KOPT-K1 (cell line): ENCODE results near the gene STAG1.
"Not testable (repeated sequence)": the region's sequence is repeated elsewhere in the genome, so short reads cannot be mapped to it uniquely, and the experiment has no call there.

Source experiments
- H3K27ac ChIP-seq: fragments of 200-600 bp; sonication (generic); 2 replicates; pipeline ENCODE4 v1.5.1; 2016; ENCODE audit warnings: antibody characterized with exemption, mild to moderate bottlenecking, low read depth, low read length; ENCODE audit not compliant: poor library complexity, severe bottlenecking
- H3K36me3 ChIP-seq: fragments of 200-600 bp; sonication (generic); 2 replicates; pipeline ENCODE4 v1.5.1; 2017; ENCODE audit warnings: antibody characterized with exemption, mild to moderate bottlenecking, low read length, moderate library complexity; ENCODE audit not compliant: insufficient read depth
- H3K9me3 ChIP-seq: fragments of 200-600 bp; sonication (generic); 2 replicates; pipeline ENCODE4 v1.5.1; 2017; ENCODE audit warnings: antibody characterized with exemption, low read length, mild to moderate bottlenecking; ENCODE audit not compliant: insufficient read depth, poor library complexity, severe bottlenecking

STAG1 gene

GRCh38 chr3:136731274-136731884 lies 20.8 kb downstream of the STAG1 start:
- H3K36me3 ChIP-seq, result 0 out of 2 replicates have a peak, but pooled peaks cover 5% of the 10 kb centered on the region
- H3K9me3 ChIP-seq, result no peaks in the 10 kb centered on the region
- no peak overlapping the region for H3K27ac ChIP-seq

- H3K36me3 ChIP-seq, result 0 out of 2 replicates have a peak, but pooled peaks cover under 1% of the 10 kb centered on the region
- H3K9me3 ChIP-seq, result no peaks in the 10 kb centered on the region
- H3K27ac ChIP-seq, result no peak overlapping the region
These were observed 21.4 kb downstream of the STAG1 start for GRCh38 chr3:136730595-136731273.

GRCh38 chr3:136728918-136729317 lies 23.3 kb downstream of the STAG1 start:
- Histone ChIP-seq H3K27ac (peak overlapping the region; percentile 4), H3K36me3 (no peaks in the 10 kb centered on the region), H3K9me3 (no peaks in the 10 kb centered on the region)

- H3K36me3 ChIP-seq, result no peaks in the 10 kb centered on the region
- H3K27ac ChIP-seq, result peak overlapping the region; percentile 4
- H3K9me3 ChIP-seq, result no peaks in the 10 kb centered on the region
These were observed 23.7 kb downstream of the STAG1 start for GRCh38 chr3:136728473-136728872.

- H3K27ac ChIP-seq, result no peak overlapping the region
- H3K36me3 ChIP-seq, result 0 out of 2 replicates have a peak, but pooled peaks cover under 1% of the 10 kb centered on the region
- no peaks in the 10 kb centered on the region for H3K9me3 ChIP-seq
These were observed 26.7 kb downstream of the STAG1 start for GRCh38 chr3:136725468-136725867.

GRCh38 chr3:136722916-136723315 lies 29.3 kb downstream of the STAG1 start:
- not testable (repeated sequence) for H3K27ac ChIP-seq, H3K9me3 ChIP-seq, H3K36me3 ChIP-seq

- H3K36me3 ChIP-seq, H3K9me3 ChIP-seq, H3K27ac ChIP-seq: not testable (repeated sequence)
These were observed 29.8 kb downstream of the STAG1 start for GRCh38 chr3:136722399-136722798.

- H3K36me3 ChIP-seq, result peaks cover 9% of the 10 kb centered on the region; the same call in 1 of the 2 replicates
- no peaks in the 10 kb centered on the region for H3K9me3 ChIP-seq
- no peak overlapping the region for H3K27ac ChIP-seq
These were observed 32.1 kb downstream of the STAG1 start for GRCh38 chr3:136720091-136720490.

- Histone ChIP-seq H3K36me3 (peaks cover 17% of the 10 kb centered on the region; the same call in 1 of the 2 replicates), H3K27ac (peak overlapping the region; percentile 4), H3K9me3 (no peaks in the 10 kb centered on the region)
These were observed 35.5 kb downstream of the STAG1 start for GRCh38 chr3:136716629-136717028.

- Histone ChIP-seq H3K36me3 (peaks cover 8% of the 10 kb centered on the region; the same call in 1 of the 2 replicates), H3K9me3 (no peaks in the 10 kb centered on the region), H3K27ac (no peak overlapping the region)
These were observed 38.2 kb downstream of the STAG1 start for GRCh38 chr3:136714020-136714419.

GRCh38 chr3:136712941-136713340 lies 39.2 kb downstream of the STAG1 start:
- Histone ChIP-seq H3K27ac (no peak overlapping the region), H3K9me3 (no peaks in the 10 kb centered on the region), H3K36me3 (peaks cover 8% of the 10 kb centered on the region; the same call in 1 of the 2 replicates)

GRCh38 chr3:136711888-136712287 lies 40.3 kb downstream of the STAG1 start:
- not testable (repeated sequence) for H3K27ac ChIP-seq, H3K9me3 ChIP-seq
- peaks cover 12% of the 10 kb centered on the region; the same call in 1 of the 2 replicates for H3K36me3 ChIP-seq

- Histone ChIP-seq H3K36me3 (peaks cover 12% of the 10 kb centered on the region; the same call in 1 of the 2 replicates), H3K27ac (no peak overlapping the region), H3K9me3 (no peaks in the 10 kb centered on the region)
These were observed 40.9 kb downstream of the STAG1 start for GRCh38 chr3:136711277-136711676.

GRCh38 chr3:136709775-136710174 lies 42.4 kb downstream of the STAG1 start:
- not testable (repeated sequence) for H3K27ac ChIP-seq, H3K9me3 ChIP-seq
- H3K36me3 ChIP-seq, result peaks cover 12% of the 10 kb centered on the region; the same call in 1 of the 2 replicates

- Histone ChIP-seq H3K36me3 (peaks cover 12% of the 10 kb centered on the region; the same call in 1 of the 2 replicates), H3K27ac (no peak overlapping the region), H3K9me3 (no peaks in the 10 kb centered on the region)
These were observed 43.7 kb downstream of the STAG1 start for GRCh38 chr3:136708333-136708985.
